Prostate gland (tissue), 2 donors: ENCODE results near the gene ZNF667. TPM values are rescaled to one million over a fixed set of nuclear protein-coding genes. Genes with fewer than 3 reads are reported as not detected.

Experiments used
- DNase-seq: peaks from one replicate; pipeline ENCODE4 v3.0.0-alpha.2; 2019; ENCODE audit warnings: low spot score
- H3K27ac ChIP-seq, 2 donors: fragments of 200-600 bp; sonication (generic); 2 replicates each; pipeline ENCODE4 v1.5.1; 2017 to 2019
- H3K27me3 ChIP-seq: fragments of 200-600 bp; sonication (generic); replicated peaks from 2 replicates; pipeline ENCODE4 v1.5.1; 2019; ENCODE audit not compliant: insufficient read depth
- H3K36me3 ChIP-seq, 2 donors: fragments of 200-600 bp; sonication (generic); 1 replicate in 1 of 2; 2 replicates in 1 of 2; pipeline versions ENCODE4 v1.5.1 to v1.8.1; 2017 to 2019
- H3K4me1 ChIP-seq: fragments of 200-600 bp; sonication (generic); replicated peaks from 2 replicates; pipeline ENCODE4 v1.5.1; 2019
- H3K4me3 ChIP-seq, 2 donors: fragments of 200-600 bp; sonication (generic); 2 replicates each; pipeline ENCODE4 v1.5.1; 2017 to 2019
- H3K9me3 ChIP-seq: fragments of 200-600 bp; sonication (generic); 2 replicates; pipeline ENCODE4 v1.5.1; 2017
- CTCF ChIP-seq, 4 experiments: fragments of 200-600 bp in 2 of 4; fragments of 450-650 bp in 2 of 4; sonication (generic) in 2 of 4; IDR thresholded peaks; 1 replicate in 3 of 4; 2 replicates in 1 of 4; pipeline ENCODE4 v1.5.1; 2016 to 2019; ENCODE audit warnings: antibody characterized with exemption in 4 of 4, mild to moderate bottlenecking in 2 of 4, moderate library complexity in 2 of 4
- POLR2A ChIP-seq: fragments of 450-650 bp; IDR thresholded peaks from one replicate; pipeline ENCODE4 v1.6.1; 2016; ENCODE audit warnings: antibody characterized with exemption, mild to moderate bottlenecking
- POLR2AphosphoS5 ChIP-seq: sonication (generic); formaldehyde crosslinking; IDR thresholded peaks from one replicate; pipeline ENCODE4 v1.6.1; 2017; ENCODE audit warnings: antibody characterized with exemption
- WGBS: methylation state at CpG from one replicate; pipeline ENCODE4 v1.1.5; 2018; 5-methylcytosine and 5-hydroxymethylcytosine counted together
- intact Hi-C: fragments of 100-400 bp; cut with DNase I; formaldehyde crosslinking; loops from one replicate; pipeline ENCODE4 v1.14.2; 2022
- total RNA-seq, 2 donors: library from RNA; depleted of rRNA; stranded (reverse); fragments of >200 nt; gene quantifications; one replicate each; pipeline ENCODE4 v1.1.0, GENCODE V29; 2016

ZNF667 gene
- total RNA-seq, 2 donors from 2014 or later = 5.5 to 7.6 TPM

- Histone ChIP-seq H3K9me3 (no peaks in the 10 kb centered on the region), H3K27me3 (no peaks in the 10 kb centered on the region), H3K36me3 (no peaks in the 10 kb centered on the region), H3K27ac (peak within 1 kb of the TSS; percentile 89 to 90), H3K4me1 (no peaks in the 10 kb centered on the region), H3K4me3 (peak within 1 kb of the TSS; percentile 64 to 74)
- peak; percentile 94 for TF ChIP-seq POLR2AphosphoS5
- peak; percentile 30 to 72 (median 66) for TF ChIP-seq CTCF (IDR thresholded peaks at IDR 0.05)
- no peak for TF ChIP-seq POLR2A
- intact Hi-C loops = loop anchor here (2.0 kb wide), 1 partner anchor 83 kb away; the partner anchor contains the start of gene ZNF667
- WGBS = 2% methylated on average over 72 of the region's 73 CpGs
- peak; percentile 94 for DNase-seq
Measured at GRCh38 chr19:56393119-56394012, 83.8 kb downstream of the ZNF667 start, which contains the start of gene ZNF582. Gene ZNF582 (minus strand): TSS chr19:56393534. CDS start chr19:56391752, 1,782 bp downstream.

Other genes starting within 250 kb of the ZNF667 start
- not detected for gene EDDM13, start 204.6 kb downstream of the ZNF667 start, total RNA-seq
- gene ZSCAN5A, start 162.5 kb downstream of the ZNF667 start, total RNA-seq = 10 to 100 TPM; 13.3 to 21.9 TPM
- gene ZNF582, start 83.8 kb downstream of the ZNF667 start, total RNA-seq = 10 to 100 TPM in 1 of 2 donors, 1 to 10 TPM in 1; 6.4 to 12.4 TPM
- 1 to 10 TPM; 3.6 to 5.2 TPM for gene ZNF583, start 73.0 kb downstream of the ZNF667 start, total RNA-seq
- gene ZNF471, start 30.5 kb upstream of the ZNF667 start, total RNA-seq = 1 to 10 TPM; 4.9 to 8.8 TPM
- gene ZFP28, start 61.6 kb upstream of the ZNF667 start, total RNA-seq = 10 to 100 TPM in 1 of 2 donors, 1 to 10 TPM in 1; 3.7 to 17.8 TPM
- 1 to 10 TPM; 5.7 to 6.3 TPM for gene ZNF470, start 90.1 kb upstream of the ZNF667 start, total RNA-seq
- 10 to 100 TPM; 10.3 to 19.7 TPM for gene ZNF71, start 118.0 kb upstream of the ZNF667 start, total RNA-seq
- not detected for gene SMIM17, start 165.8 kb upstream of the ZNF667 start, total RNA-seq
- 1 to 10 TPM; 2.5 to 4.5 TPM for gene ZNF835, start 194.4 kb upstream of the ZNF667 start, total RNA-seq